Measurements from ENCODE around the gene TSPAN15.
"Not testable (repeated sequence)": the region's sequence is repeated elsewhere in the genome, so short reads cannot be mapped to it uniquely, and the experiment has no call there.

TSPAN15 gene

DNA sequence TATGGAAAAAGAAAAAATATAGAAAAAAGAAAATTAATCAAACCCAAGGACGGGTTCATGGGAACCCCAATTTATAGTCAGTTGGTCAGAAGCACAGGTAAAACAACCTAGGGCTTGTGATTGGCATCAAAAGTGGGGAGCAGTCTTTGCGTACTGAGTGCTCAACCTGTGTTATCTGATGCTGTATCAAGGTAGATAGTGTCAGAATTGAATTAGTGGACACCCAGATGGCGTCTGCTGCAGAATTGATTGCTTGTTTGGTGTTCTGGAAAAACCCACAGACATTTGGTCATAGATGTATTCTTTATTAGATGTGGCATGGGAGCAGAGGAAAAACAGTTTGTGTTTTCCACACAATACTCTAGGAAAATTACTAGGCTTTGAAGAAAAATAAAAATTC lies 82.4 kb downstream of the TSPAN15 start:
- WGBS, 2 experiments (ENCODE audit: insufficient coverage in 2 of 2), result 76 to 100% methylated on average over 3 of the region's 3 CpGs

DNA sequence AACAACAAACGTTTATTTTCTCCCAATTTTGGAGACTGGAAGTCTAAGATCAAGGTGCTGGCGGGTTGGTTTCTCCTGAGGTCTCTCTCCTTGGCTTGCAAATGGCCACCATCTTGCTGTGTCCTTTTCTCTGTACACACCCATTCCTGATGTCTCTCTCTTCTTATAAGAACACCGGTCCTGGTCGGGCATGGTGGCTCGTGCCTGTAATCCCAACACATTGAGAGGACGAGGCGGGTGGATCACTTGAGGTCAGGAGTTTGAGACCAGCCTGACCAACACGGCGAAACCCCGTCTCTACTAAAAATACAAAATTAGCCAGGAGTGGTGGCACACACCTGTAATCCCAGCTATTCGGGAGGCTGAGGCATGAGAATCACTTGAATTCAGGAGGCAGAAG lies 85.3 kb downstream of the TSPAN15 start:
- not testable (repeated sequence) for H3K4me1 ChIP-seq (ENCODE audit: control insufficient read depth, insufficient read depth, low read length, poor library complexity, severe bottlenecking); H3K4me3 ChIP-seq (ENCODE audit: extremely low read depth, insufficient read depth, low read length, poor library complexity, severe bottlenecking); H3K27ac ChIP-seq (ENCODE audit: low read depth, low read length, severe bottlenecking); H3K36me3 ChIP-seq (ENCODE audit: control insufficient read depth, insufficient read depth, low read length)
- 91 to 95% methylated on average over 9 to 11 of the region's 11 CpGs for WGBS, 2 experiments (ENCODE audit: insufficient coverage in 2 of 2)
- peaks cover 14% of the 10 kb centered on the region for H3K9me3 ChIP-seq (ENCODE audit: control insufficient read depth, low read length)

More for the DNA sequence above, 82.4 kb downstream of the TSPAN15 start:
- no peak overlapping the region for H3K27ac ChIP-seq (ENCODE audit: low read depth, low read length, severe bottlenecking)
- H3K4me1 ChIP-seq (ENCODE audit: control insufficient read depth, insufficient read depth, low read length, poor library complexity, severe bottlenecking), result no peaks in the 10 kb centered on the region
- H3K9me3 ChIP-seq (ENCODE audit: control insufficient read depth, low read length), result no peaks in the 10 kb centered on the region
- no peaks in the 10 kb centered on the region for H3K36me3 ChIP-seq (ENCODE audit: control insufficient read depth, insufficient read depth, low read length)
- H3K4me3 ChIP-seq (ENCODE audit: extremely low read depth, insufficient read depth, low read length, poor library complexity, severe bottlenecking), result no peak overlapping the region

DNA sequence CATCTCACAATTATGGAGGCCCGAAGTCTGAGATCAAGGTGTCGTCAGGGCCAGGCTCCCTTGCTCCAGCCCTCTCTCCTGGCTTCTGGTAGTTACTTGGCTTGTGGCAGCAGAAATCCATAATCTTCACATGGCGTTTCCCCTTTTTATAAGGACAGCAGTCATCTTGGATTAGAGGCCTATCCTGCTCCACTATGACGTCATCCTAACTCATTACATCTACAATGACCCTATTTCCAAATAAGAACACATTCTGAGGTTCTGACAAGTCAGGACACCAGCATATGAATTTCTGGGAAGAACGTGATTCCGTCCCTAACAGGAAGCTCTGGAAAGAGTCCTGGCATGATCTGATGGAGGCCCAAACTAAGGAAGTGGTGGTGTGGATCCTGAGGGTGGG lies 86.2 kb downstream of the TSPAN15 start:
- no peak overlapping the region for H3K4me3 ChIP-seq (ENCODE audit: extremely low read depth, insufficient read depth, low read length, poor library complexity, severe bottlenecking)
- H3K36me3 ChIP-seq (ENCODE audit: control insufficient read depth, insufficient read depth, low read length), result no peaks in the 10 kb centered on the region
- H3K27ac ChIP-seq (ENCODE audit: low read depth, low read length, severe bottlenecking), result no peak overlapping the region
- 92% methylated on average over 6 of the region's 6 CpGs for WGBS, 2 experiments (ENCODE audit: insufficient coverage in 2 of 2)
- H3K9me3 ChIP-seq (ENCODE audit: control insufficient read depth, low read length), result peaks cover 17% of the 10 kb centered on the region
- H3K4me1 ChIP-seq (ENCODE audit: control insufficient read depth, insufficient read depth, low read length, poor library complexity, severe bottlenecking), result no peaks in the 10 kb centered on the region

DNA sequence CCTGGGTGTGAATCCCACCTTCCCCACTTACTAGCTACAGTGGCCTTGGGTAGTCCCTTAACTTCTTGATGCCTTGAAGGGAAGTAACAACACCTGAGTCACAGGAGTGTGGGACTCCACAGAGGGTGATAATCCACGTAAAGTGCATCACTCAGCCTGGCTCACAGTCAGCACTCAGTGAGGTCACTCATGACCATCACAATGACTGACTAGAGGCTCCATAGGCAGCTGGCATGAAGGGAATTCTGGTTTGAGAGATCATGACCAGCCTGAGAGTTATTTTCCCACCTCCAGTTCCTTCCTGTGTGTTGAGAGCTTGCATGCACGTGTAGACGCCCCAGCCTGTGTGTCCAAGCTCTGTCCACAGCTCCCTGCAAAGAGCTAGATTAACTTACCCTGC lies 87.2 kb downstream of the TSPAN15 start:
- WGBS, 2 experiments (ENCODE audit: insufficient coverage in 2 of 2), result 67 to 88% methylated on average over 1 of the region's 3 CpGs
- Histone ChIP-seq H3K9me3 (ENCODE audit: control insufficient read depth, low read length) (peaks cover 17% of the 10 kb centered on the region), H3K4me3 (ENCODE audit: extremely low read depth, insufficient read depth, low read length, poor library complexity, severe bottlenecking) (no peak overlapping the region), H3K27ac (ENCODE audit: low read depth, low read length, severe bottlenecking) (no peak overlapping the region), H3K36me3 (ENCODE audit: control insufficient read depth, insufficient read depth, low read length) (no peaks in the 10 kb centered on the region), H3K4me1 (ENCODE audit: control insufficient read depth, insufficient read depth, low read length, poor library complexity, severe bottlenecking) (no peaks in the 10 kb centered on the region)

DNA sequence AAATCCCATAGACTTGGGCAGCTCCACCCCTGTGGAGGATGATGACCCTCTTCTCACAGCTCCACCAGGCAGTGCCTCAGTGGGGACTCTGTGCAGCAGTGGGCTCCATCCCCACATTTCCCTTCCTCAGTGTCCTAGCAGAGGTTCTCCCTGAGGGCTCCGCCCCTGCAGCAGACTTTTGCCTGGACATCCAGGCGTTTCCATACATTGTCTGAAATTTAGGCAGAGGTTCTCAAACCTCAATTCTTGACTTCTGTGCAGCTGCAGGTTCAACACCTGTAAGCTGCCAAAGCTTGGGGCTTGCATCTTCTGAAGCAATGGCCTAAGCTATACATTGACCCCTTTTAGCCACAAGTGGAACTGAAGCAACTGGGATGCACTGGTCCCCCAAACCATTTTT lies 90.2 kb downstream of the TSPAN15 start:
- H3K4me3 ChIP-seq (ENCODE audit: extremely low read depth, insufficient read depth, low read length, poor library complexity, severe bottlenecking), result no peak overlapping the region
- WGBS, 2 experiments (ENCODE audit: insufficient coverage in 2 of 2), result 75 to 96% methylated on average over 2 of the region's 2 CpGs
- H3K36me3 ChIP-seq (ENCODE audit: control insufficient read depth, insufficient read depth, low read length), result no peaks in the 10 kb centered on the region
- H3K9me3 ChIP-seq (ENCODE audit: control insufficient read depth, low read length), result peaks cover 17% of the 10 kb centered on the region
- H3K27ac ChIP-seq (ENCODE audit: low read depth, low read length, severe bottlenecking), result no peak overlapping the region
- no peaks in the 10 kb centered on the region for H3K4me1 ChIP-seq (ENCODE audit: control insufficient read depth, insufficient read depth, low read length, poor library complexity, severe bottlenecking)

DNA sequence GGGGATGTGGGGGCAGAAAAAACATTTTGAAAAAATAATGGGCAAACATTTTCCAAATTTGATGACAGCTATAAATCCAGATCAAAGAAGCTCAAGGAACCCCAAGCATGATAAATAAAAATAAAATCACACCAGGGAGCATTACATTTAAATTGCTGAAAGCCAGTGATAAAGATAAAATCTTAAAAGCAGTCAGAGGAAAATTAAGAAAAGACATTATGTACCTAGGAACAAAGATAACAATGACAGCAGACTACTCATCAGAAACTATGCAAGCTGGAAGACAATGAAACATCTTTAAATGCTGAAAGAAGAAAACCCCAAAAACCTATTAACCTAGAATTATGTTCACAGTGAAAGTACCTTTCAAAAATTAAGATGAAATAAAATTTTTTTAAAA lies 98.7 kb downstream of the TSPAN15 start:
- Histone ChIP-seq H3K36me3 (ENCODE audit: control insufficient read depth, insufficient read depth, low read length) (no peaks in the 10 kb centered on the region), H3K27ac (ENCODE audit: low read depth, low read length, severe bottlenecking) (no peak overlapping the region), H3K9me3 (ENCODE audit: control insufficient read depth, low read length) (peaks cover 28% of the 10 kb centered on the region), H3K4me3 (ENCODE audit: extremely low read depth, insufficient read depth, low read length, poor library complexity, severe bottlenecking) (no peak overlapping the region), H3K4me1 (ENCODE audit: control insufficient read depth, insufficient read depth, low read length, poor library complexity, severe bottlenecking) (no peaks in the 10 kb centered on the region)

DNA sequence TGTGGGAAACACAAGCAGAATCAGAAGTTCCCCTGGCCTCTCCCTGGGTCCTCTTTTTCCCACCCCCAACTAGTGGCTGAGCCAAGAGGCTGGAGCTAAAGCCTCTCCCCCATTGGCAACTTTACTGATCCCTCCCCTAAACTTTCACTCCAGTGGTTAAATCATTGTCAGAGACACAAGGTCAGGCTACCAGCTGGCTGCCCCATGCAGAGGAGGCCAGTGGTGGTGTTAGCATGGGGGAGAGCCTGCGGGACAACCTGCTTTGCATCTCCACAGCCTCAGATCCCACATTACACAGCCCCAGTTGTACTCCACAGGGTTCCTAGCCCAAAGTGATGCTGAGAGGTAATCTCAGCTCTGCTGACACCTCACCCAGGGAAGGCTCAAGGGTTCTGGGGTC lies 101.0 kb downstream of the TSPAN15 start:
- no peaks in the 10 kb centered on the region for H3K36me3 ChIP-seq (ENCODE audit: control insufficient read depth, insufficient read depth, low read length)
- no peaks in the 10 kb centered on the region for H3K4me1 ChIP-seq (ENCODE audit: control insufficient read depth, insufficient read depth, low read length, poor library complexity, severe bottlenecking)
- no peak overlapping the region for H3K4me3 ChIP-seq (ENCODE audit: extremely low read depth, insufficient read depth, low read length, poor library complexity, severe bottlenecking)
- peaks cover 28% of the 10 kb centered on the region for H3K9me3 ChIP-seq (ENCODE audit: control insufficient read depth, low read length)
- WGBS, 2 experiments (ENCODE audit: insufficient coverage in 2 of 2), result 57% methylated on average over 1 of the region's 1 CpG; no CpG with 5 or more reads in 1 of the 2 experiments
- H3K27ac ChIP-seq (ENCODE audit: low read depth, low read length, severe bottlenecking), result no peak overlapping the region

DNA sequence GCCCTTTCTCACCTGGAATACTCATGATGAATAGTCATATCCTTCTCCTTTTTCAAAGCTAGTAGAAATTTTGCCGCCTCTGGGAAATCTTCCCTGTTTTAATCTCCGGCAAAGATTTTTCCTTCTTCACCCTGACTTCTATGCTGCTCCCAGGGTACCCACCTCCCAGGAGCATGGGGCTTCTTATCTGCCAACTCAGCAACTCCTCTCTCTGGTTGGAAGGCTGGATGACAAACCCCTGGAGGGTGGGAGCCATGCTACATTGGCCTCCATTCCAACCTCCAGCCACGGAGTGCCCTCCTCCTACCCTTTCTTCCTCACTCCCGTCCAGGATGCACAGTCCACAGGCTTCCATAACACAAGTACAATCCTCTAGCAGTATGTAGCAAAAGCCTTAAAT lies 102.1 kb downstream of the TSPAN15 start:
- Histone ChIP-seq H3K4me3 (ENCODE audit: extremely low read depth, insufficient read depth, low read length, poor library complexity, severe bottlenecking) (no peak overlapping the region), H3K36me3 (ENCODE audit: control insufficient read depth, insufficient read depth, low read length) (no peaks in the 10 kb centered on the region), H3K9me3 (ENCODE audit: control insufficient read depth, low read length) (peaks cover 22% of the 10 kb centered on the region), H3K4me1 (ENCODE audit: control insufficient read depth, insufficient read depth, low read length, poor library complexity, severe bottlenecking) (no peaks in the 10 kb centered on the region), H3K27ac (ENCODE audit: low read depth, low read length, severe bottlenecking) (no peak overlapping the region)
- 89 to 90% methylated on average over 2 to 4 of the region's 4 CpGs for WGBS, 2 experiments (ENCODE audit: insufficient coverage in 2 of 2)

DNA sequence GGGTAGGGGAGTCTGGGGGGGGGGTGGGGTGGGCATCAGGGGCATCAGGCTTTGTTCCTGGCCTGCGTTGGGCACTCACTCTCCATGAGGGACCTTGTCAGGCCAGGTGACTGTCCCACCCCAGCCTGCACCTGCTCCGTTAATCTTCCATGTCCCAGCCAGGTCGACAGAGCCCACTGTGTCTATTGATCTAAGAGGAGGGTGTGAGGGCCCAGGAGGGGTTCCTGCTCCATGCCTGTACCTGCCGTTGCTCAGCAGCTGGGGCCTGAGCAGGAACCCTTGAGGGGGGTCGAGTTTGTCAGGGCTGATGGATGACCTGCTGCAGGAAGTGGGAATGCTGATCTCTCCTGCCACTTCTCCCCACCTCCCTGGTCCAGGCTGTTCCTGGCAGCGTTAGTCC lies 103.3 kb downstream of the TSPAN15 start:
- Histone ChIP-seq H3K9me3 (ENCODE audit: control insufficient read depth, low read length) (peaks cover 11% of the 10 kb centered on the region), H3K36me3 (ENCODE audit: control insufficient read depth, insufficient read depth, low read length) (no peaks in the 10 kb centered on the region)
- 46 to 47% methylated on average over 3 to 4 of the region's 6 CpGs for WGBS, 2 experiments (ENCODE audit: insufficient coverage in 2 of 2)

More for the DNA sequence above, 103.3 kb downstream of the TSPAN15 start:
- no peak overlapping the region for H3K4me3 ChIP-seq (ENCODE audit: extremely low read depth, insufficient read depth, low read length, poor library complexity, severe bottlenecking)
- H3K4me1 ChIP-seq (ENCODE audit: control insufficient read depth, insufficient read depth, low read length, poor library complexity, severe bottlenecking), result no peaks in the 10 kb centered on the region
- H3K27ac ChIP-seq (ENCODE audit: low read depth, low read length, severe bottlenecking), result no peak overlapping the region

All from mesodermal cell (in vitro differentiated cells).